ENCODE measurements around the gene ARMC2. TPM values are rescaled to one million over a fixed set of nuclear protein-coding genes. Genes with fewer than 3 reads are reported as not detected.

Gene ARMC2
- polyA plus RNA-seq, 2 of the 4 experiments (the other 2 are of a cell fraction), result 2.1 to 4.9 TPM

DNA sequence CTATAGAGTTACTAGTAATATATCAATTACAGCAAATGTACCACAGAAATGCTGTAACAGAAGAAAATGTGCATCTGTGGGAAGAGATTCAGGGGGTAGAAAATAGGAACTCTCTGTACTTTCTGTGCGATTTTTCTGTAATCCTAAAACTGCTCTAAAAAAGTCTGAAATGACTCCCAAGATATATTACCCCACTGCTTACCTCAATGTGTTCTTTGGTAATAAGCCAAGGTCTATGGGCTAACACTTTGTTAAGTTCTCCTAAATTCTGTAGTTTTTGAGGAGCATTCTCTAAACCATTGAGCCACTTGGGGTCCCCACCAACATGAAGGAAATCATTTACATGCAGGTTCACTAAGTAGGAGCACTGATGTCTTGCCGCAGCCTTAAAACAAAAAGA is 152.1 kb downstream of the ARMC2 start:
- ChIA-PET CTCF (no interaction called here), POLR2A (no interaction called here)
- no peak overlapping the region for H3K27ac ChIP-seq
- no peaks in the 10 kb centered on the region for H3K9me3 ChIP-seq
- FAIRE-seq (no peak), DNase-seq (ENCODE audit: low read depth in 1 of 2, low spot score in 1 of 2) (no peak), ATAC-seq (no peak)
- 88% methylated on average over 2 of the region's 2 CpGs for WGBS (ENCODE audit: missing lambda C conversion rate)
- no peak overlapping the region for H3K4me3 ChIP-seq
- H3K4me2 ChIP-seq, result no peak overlapping the region
- H3K4me1 ChIP-seq, result peaks cover 5% of the 10 kb centered on the region; the same call in 1 of the 3 replicates
- TF ChIP-seq CBX8 (IDR thresholded peaks at IDR 0.05), result no peak

DNA sequence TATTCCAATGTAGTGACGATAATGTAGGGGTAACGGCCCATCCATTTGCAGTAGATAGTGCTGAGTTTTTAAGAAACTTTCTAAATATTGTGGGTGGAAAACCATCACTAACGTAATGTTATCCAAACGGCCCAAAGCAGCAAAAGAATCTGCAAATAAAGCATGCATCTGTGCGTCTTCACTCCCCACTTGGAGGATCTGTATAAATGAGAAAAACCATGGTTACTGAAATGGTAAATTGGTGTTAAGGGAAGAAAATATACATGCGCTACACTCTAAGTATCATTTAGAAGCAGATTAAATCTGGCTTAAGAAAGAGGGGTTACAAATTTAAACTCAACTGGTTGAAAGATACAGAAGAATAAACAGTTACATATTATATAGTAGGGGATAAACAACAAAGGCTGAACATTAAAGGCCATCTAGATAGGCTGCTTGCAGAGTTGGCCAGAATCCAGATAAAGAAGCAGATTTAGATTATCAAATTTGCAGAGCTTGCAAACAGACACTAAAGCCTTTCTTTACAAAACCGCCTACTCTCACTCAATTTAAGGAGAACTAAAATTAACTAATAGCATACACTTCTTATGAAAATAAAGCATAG is 153.2 kb downstream of the ARMC2 start:
- ATAC-seq (no peak), DNase-seq (ENCODE audit: low read depth in 1 of 2, low spot score in 1 of 2) (no peak), FAIRE-seq (no peak)
- H3K9me3 ChIP-seq, result no peaks in the 10 kb centered on the region
- H3K4me2 ChIP-seq, result no peak overlapping the region
- no peak overlapping the region for H3K27ac ChIP-seq
- ChIA-PET CTCF (no interaction called here), POLR2A (no interaction called here)
- WGBS (ENCODE audit: missing lambda C conversion rate), result 89% methylated on average over 7 of the region's 7 CpGs
- H3K4me3 ChIP-seq, result no peak overlapping the region
- TF ChIP-seq, protein P1, sequence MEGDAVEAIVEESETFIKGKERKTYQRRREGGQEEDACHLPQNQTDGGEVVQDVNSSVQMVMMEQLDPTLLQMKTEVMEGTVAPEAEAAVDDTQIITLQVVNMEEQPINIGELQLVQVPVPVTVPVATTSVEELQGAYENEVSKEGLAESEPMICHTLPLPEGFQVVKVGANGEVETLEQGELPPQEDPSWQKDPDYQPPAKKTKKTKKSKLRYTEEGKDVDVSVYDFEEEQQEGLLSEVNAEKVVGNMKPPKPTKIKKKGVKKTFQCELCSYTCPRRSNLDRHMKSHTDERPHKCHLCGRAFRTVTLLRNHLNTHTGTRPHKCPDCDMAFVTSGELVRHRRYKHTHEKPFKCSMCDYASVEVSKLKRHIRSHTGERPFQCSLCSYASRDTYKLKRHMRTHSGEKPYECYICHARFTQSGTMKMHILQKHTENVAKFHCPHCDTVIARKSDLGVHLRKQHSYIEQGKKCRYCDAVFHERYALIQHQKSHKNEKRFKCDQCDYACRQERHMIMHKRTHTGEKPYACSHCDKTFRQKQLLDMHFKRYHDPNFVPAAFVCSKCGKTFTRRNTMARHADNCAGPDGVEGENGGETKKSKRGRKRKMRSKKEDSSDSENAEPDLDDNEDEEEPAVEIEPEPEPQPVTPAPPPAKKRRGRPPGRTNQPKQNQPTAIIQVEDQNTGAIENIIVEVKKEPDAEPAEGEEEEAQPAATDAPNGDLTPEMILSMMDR (IDR thresholded peaks at IDR 0.05), result no peak
- TF ChIP-seq NPAS2 (CRISPR knock-in tag; IDR thresholded peaks at IDR 0.05; ENCODE audit: borderline replicate concordance) (no peak), JUN (IDR thresholded peaks at IDR 0.05) (no peak), PHF8 (IDR thresholded peaks at IDR 0.05; ENCODE audit: borderline replicate concordance, low read depth) (no peak), SMC3 (IDR thresholded peaks at IDR 0.05) (no peak), FOSB (CRISPR knock-in tag; IDR thresholded peaks at IDR 0.05) (no peak), CBX2 (IDR thresholded peaks at IDR 0.05; ENCODE audit: borderline replicate concordance, low read depth) (no peak), RCOR1 (IDR thresholded peaks at IDR 0.05; ENCODE audit: low read depth, low read length) (no peak), TFCP2L1 (CRISPR knock-in tag; IDR thresholded peaks at IDR 0.05) (no peak), FOSL2 (IDR thresholded peaks at IDR 0.05) (no peak), FOSL2 (CRISPR knock-in tag; IDR thresholded peaks at IDR 0.05) (no peak), HDAC2 (IDR thresholded peaks at IDR 0.05) (no peak), CEBPB (IDR thresholded peaks at IDR 0.05) (no peak), POLR2A (IDR thresholded peaks at IDR 0.05; ENCODE audit: low read length) (no peak)
- TF ChIP-seq, protein P2, sequence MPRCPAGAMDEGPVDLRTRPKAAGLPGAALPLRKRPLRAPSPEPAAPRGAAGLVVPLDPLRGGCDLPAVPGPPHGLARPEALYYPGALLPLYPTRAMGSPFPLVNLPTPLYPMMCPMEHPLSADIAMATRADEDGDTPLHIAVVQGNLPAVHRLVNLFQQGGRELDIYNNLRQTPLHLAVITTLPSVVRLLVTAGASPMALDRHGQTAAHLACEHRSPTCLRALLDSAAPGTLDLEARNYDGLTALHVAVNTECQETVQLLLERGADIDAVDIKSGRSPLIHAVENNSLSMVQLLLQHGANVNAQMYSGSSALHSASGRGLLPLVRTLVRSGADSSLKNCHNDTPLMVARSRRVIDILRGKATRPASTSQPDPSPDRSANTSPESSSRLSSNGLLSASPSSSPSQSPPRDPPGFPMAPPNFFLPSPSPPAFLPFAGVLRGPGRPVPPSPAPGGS (IDR thresholded peaks at IDR 0.05), result no peak
- TF ChIP-seq, protein P3, sequence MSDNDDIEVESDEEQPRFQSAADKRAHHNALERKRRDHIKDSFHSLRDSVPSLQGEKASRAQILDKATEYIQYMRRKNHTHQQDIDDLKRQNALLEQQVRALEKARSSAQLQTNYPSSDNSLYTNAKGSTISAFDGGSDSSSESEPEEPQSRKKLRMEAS (IDR thresholded peaks at IDR 0.05), result no peak
- TF ChIP-seq, protein P4, sequence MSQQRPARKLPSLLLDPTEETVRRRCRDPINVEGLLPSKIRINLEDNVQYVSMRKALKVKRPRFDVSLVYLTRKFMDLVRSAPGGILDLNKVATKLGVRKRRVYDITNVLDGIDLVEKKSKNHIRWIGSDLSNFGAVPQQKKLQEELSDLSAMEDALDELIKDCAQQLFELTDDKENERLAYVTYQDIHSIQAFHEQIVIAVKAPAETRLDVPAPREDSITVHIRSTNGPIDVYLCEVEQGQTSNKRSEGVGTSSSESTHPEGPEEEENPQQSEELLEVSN (IDR thresholded peaks at IDR 0.05; ENCODE audit: borderline replicate concordance, low read depth), result no peak
- TF ChIP-seq, protein P5, sequence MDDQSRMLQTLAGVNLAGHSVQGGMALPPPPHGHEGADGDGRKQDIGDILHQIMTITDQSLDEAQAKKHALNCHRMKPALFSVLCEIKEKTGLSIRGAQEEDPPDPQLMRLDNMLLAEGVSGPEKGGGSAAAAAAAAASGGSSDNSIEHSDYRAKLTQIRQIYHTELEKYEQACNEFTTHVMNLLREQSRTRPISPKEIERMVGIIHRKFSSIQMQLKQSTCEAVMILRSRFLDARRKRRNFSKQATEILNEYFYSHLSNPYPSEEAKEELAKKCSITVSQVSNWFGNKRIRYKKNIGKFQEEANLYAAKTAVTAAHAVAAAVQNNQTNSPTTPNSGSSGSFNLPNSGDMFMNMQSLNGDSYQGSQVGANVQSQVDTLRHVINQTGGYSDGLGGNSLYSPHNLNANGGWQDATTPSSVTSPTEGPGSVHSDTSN (IDR thresholded peaks at IDR 0.05), result no peak
- peaks cover 5% of the 10 kb centered on the region; the same call in 1 of the 3 replicates for H3K4me1 ChIP-seq

DNA sequence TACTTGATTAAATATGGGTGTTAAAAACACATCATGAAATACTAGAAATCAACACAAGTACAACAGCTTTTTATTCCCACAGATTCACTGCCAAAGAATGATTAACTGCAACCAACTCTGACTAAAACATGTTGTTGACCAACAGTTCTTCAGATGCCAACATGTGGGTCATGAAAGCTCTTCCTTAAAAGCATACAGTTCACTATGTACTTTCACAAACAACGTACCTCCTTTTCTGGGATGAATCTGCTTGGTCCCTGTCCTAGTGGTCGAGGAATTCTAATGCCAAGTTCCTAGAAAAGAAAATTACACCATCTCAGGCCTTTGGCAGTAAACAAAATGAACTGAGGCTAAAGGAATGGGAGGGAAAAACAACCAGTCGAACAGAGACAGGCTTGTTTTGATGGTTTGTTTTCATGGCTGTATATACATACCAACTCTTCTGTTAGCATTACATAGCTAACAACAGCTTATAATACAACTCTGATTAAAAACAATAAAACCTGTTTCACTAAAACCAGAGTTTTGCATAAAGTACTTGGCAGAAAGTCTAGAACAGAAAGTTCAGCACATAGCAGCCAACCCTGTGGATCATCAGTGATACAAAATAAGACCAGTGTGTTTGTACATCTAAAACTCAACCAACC is 154.0 kb downstream of the ARMC2 start:
- ChIA-PET CTCF (no interaction called here), POLR2A (no interaction called here)
- Histone ChIP-seq H3K4me3 (no peak overlapping the region), H3K4me1 (peaks cover 5% of the 10 kb centered on the region; the same call in 2 of the 3 replicates), H3K9me3 (no peaks in the 10 kb centered on the region), H3K27ac (no peak overlapping the region), H3K4me2 (no peak overlapping the region)
- WGBS (ENCODE audit: missing lambda C conversion rate), result 77% methylated on average over 3 of the region's 3 CpGs
- DNase-seq (ENCODE audit: low read depth in 1 of 2, low spot score in 1 of 2) (no peak), ATAC-seq (no peak), FAIRE-seq (no peak)
- TF ChIP-seq, protein P5 (IDR thresholded peaks at IDR 0.05), result no peak
- TF ChIP-seq CHD4 (IDR thresholded peaks at IDR 0.05; ENCODE audit: borderline replicate concordance) (no peak), ZC3H11A (IDR thresholded peaks at IDR 0.05) (no peak), RCOR1 (IDR thresholded peaks at IDR 0.05; ENCODE audit: low read depth, low read length) (no peak)
- TF ChIP-seq, protein P3 (IDR thresholded peaks at IDR 0.05), result no peak
- TF ChIP-seq, protein P6, sequence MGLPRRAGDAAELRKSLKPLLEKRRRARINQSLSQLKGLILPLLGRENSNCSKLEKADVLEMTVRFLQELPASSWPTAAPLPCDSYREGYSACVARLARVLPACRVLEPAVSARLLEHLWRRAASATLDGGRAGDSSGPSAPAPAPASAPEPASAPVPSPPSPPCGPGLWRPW (IDR thresholded peaks at IDR 0.05), result no peak
